ENCODE data around the gene IRS4. TPM values are rescaled to one million over a fixed set of nuclear protein-coding genes. Genes with fewer than 3 reads are reported as not detected.

The IRS4 gene
- total RNA-seq, 4 donors from 2014 or later, result 0.22 to 1.5 (median 0.64) TPM

GRCh38 chrX:108735679-108736508 lies 469 bp downstream of the IRS4 start:
- H3K9me3 ChIP-seq, result no peaks in the 10 kb centered on the region
- H3K27me3 ChIP-seq, result peaks cover 0 to 93% of the 10 kb centered on the region in 2 donors
- no peaks in the 10 kb centered on the region for H3K36me3 ChIP-seq
- H3K4me3 ChIP-seq, result peak overlapping the region; percentile 21 to 58 (median 28)
- H3K27ac ChIP-seq, result peak overlapping the region in 1 of 4 donors; percentile 67
- H3K4me1 ChIP-seq, result peaks cover 0 to 15% (median 0%) of the 10 kb centered on the region in 4 donors
- TF ChIP-seq EP300 (IDR thresholded peaks at IDR 0.05) (no peak), POLR2A (IDR thresholded peaks at IDR 0.05) (no peak), CTCF (IDR thresholded peaks at IDR 0.05) (no peak)
- 3 to 44% methylated on average over 8 to 62 of the region's 82 CpGs for WGBS, 2 donors
- DNase-seq (ENCODE audit: low spot score in 2 of 2), result no peak

DNA sequence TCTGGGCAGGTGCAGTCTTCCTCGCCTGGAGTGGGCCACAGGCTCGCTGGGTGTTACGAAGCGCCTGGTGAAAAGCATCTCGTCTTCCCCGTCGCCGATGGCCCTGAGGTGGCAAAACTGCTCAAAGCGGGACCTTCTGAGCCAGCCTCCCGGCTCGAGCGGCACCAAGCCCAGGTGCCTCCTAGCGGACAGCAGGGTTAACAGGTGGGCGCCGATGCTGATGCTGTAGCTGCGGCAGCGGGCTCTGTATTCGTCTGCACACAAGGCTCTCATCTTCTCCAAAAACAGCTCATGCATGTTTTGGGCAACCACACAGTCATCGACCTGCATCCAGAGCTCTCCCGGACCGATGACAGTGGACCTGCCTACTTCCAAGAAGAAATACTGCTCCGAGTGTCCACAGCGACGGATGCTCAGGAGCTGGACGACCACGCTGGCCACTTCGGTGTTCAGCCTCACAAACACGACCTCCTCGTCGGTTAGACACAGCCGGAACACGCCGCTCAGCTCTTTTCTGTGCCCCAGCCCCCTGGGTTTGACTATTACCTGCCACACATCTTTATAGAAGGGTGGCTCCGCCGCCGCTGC lies 1.2 kb downstream of the IRS4 start:
- H3K4me1 ChIP-seq, result peaks cover 0 to 15% (median 0%) of the 10 kb centered on the region in 4 donors
- 47% methylated on average over 18 of the region's 36 CpGs; no CpG with 5 or more reads in 1 of the 2 donors for WGBS, 2 donors
- peak overlapping the region in 1 of 4 donors; percentile 67 for H3K27ac ChIP-seq
- no peaks in the 10 kb centered on the region for H3K36me3 ChIP-seq
- H3K4me3 ChIP-seq, result peak overlapping the region in 2 of 4 donors; percentile 21 to 58
- DNase-seq (ENCODE audit: low spot score in 2 of 2), result no peak
- peaks cover 0 to 91% of the 10 kb centered on the region in 2 donors for H3K27me3 ChIP-seq
- TF ChIP-seq EP300 (IDR thresholded peaks at IDR 0.05) (no peak), POLR2A (IDR thresholded peaks at IDR 0.05) (no peak), CTCF (IDR thresholded peaks at IDR 0.05) (no peak)
- no peaks in the 10 kb centered on the region for H3K9me3 ChIP-seq

GRCh38 chrX:108734426-108734825 lies 1.9 kb downstream of the IRS4 start:
- peaks cover 0 to 15% (median 0%) of the 10 kb centered on the region in 4 donors for H3K4me1 ChIP-seq
- H3K27me3 ChIP-seq, result peaks cover 0 to 90% of the 10 kb centered on the region in 2 donors

GRCh38 chrX:108732630-108733321 lies 3.6 kb downstream of the IRS4 start:
- TF ChIP-seq CTCF (IDR thresholded peaks at IDR 0.05) (no peak), EP300 (IDR thresholded peaks at IDR 0.05) (no peak), POLR2A (IDR thresholded peaks at IDR 0.05) (no peak)
- peaks cover 0 to 15% (median 0%) of the 10 kb centered on the region in 4 donors for H3K4me1 ChIP-seq
- WGBS, 2 donors, result 8 to 31% methylated on average over 14 to 37 of the region's 39 CpGs
- peak overlapping the region in 1 of 4 donors; percentile 26 for H3K4me3 ChIP-seq
- H3K27me3 ChIP-seq, result peaks cover 0 to 87% of the 10 kb centered on the region in 2 donors
- DNase-seq (ENCODE audit: low spot score in 2 of 2), result no peak
- no peaks in the 10 kb centered on the region for H3K9me3 ChIP-seq
- no peaks in the 10 kb centered on the region for H3K36me3 ChIP-seq
- no peak overlapping the region for H3K27ac ChIP-seq

More at GRCh38 chrX:108734426-108734825, 1.9 kb downstream of the IRS4 start:
- 75 to 78% methylated on average over 7 of the region's 7 CpGs for WGBS, 2 donors
- H3K9me3 ChIP-seq, result no peaks in the 10 kb centered on the region
- H3K4me3 ChIP-seq, result no peak overlapping the region
- TF ChIP-seq POLR2A (IDR thresholded peaks at IDR 0.05) (no peak), EP300 (IDR thresholded peaks at IDR 0.05) (no peak), CTCF (IDR thresholded peaks at IDR 0.05) (no peak)
- no peak for DNase-seq (ENCODE audit: low spot score in 2 of 2)
- H3K27ac ChIP-seq, result no peak overlapping the region
- no peaks in the 10 kb centered on the region for H3K36me3 ChIP-seq

All from tibial nerve (tissue), 4 donors.